Left renal cortex interstitium (tissue), 4 donors: ENCODE data around the gene CNN2. TPM values are rescaled to one million over a fixed set of nuclear protein-coding genes. Genes with fewer than 3 reads are reported as not detected.
"Not testable (repeated sequence)": the region's sequence is repeated elsewhere in the genome, so short reads cannot be mapped to it uniquely, and the experiment has no call there.

ENCODE experiments used
- DNase-seq, 4 donors: peaks; one replicate each; pipeline ENCODE4 v3.0.0-alpha.2; 2013; ENCODE audit warnings: low read depth in 4 of 4, low spot score in 2 of 4, missing footprints in 1 of 4
- polyA plus RNA-seq, 4 donors: library from polyadenylated mRNA; unstranded; fragments of 120-200 nt; gene quantifications; one replicate each; pipeline ENCODE4 v1.2.1, GENCODE V29; 2013; ENCODE audit not compliant: insufficient read length in 4 of 4

CNN2 gene
- polyA plus RNA-seq, 4 donors, result 163 to 215 (median 186) TPM

DNA sequence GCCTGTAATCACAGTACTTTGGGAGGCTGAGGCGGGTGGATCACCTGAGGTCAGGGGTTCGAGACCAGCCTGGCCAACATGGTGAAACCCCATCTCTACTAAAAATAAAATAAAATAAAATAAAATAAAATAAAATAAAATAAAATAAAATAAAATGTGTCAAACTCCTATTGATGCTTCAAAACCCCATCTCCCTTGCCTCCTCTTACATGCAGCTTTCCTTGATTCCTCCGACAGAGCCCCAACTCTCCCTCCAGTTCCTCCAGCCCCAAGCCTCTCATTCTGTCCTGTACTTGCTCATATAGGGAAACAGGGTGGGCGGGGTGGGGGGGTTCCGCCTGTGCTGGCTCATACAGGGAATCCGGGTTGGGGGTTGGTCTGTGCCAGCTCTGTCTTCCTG, 1.3 kb upstream of the CNN2 start:
- not testable (repeated sequence) for DNase-seq

DNA sequence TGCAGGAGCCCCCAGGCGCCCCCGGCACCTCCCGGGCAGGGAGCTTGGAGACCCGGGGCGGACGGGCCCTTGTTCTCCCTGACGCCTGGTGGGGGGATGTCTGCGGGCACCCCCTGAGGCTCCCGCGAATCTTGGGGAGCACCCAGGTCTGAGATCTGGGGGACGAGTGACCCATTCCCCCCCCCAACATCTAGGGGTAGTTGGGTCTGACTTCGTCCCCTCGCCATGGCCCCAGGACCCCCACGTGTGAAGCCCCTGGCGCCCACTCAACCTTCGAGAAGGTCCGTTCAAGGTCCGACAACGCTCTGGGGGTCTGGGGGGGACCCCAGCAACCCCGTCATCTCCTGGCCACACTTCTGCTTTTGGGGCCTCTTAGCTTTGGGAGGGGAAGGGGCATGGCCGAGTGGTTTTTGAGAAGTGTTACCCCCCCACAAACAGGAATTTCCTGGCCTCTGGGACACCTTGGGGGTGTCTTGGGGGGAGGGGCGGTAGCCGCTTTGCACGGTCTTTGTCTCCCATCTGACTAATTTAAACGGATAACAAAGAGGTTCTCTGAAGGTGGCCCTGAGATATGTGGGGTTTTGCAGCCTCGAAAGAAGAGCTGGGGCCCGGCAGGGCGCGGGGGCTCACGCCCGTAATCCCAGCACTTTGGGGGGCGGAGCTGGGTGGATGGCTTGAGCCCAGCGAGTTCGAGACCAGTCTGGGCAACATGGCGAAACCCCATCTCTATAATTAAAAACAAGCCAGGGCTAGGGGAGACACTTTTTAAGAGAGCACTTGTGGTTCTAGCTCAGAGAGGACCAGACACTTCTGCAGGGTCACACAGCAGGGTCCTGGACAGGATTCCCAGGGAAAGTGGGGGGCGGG, 608 bp downstream of the CNN2 start:
- no peak for DNase-seq

DNA sequence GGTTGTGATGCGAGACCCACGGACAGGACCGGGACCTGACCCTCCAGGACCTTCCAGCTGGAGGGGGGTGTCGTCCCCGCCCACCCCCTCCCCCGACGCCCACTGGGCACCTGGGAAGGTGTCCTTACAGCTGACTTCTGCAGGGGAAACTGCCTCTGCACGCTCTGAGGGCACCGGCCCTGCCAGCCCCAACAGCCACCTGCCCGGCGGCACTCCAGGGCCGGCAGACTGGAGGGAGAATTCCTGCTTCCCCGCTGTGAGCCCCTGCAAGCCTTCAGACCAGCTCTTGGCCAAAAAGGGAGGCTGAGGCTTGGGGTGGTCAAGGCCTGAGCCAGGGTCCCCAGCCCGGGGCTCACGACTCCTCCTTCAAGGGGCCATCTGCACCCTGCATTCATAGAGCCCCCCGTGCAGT, 1.2 kb downstream of the CNN2 start:
- DNase-seq, result no peak

DNA sequence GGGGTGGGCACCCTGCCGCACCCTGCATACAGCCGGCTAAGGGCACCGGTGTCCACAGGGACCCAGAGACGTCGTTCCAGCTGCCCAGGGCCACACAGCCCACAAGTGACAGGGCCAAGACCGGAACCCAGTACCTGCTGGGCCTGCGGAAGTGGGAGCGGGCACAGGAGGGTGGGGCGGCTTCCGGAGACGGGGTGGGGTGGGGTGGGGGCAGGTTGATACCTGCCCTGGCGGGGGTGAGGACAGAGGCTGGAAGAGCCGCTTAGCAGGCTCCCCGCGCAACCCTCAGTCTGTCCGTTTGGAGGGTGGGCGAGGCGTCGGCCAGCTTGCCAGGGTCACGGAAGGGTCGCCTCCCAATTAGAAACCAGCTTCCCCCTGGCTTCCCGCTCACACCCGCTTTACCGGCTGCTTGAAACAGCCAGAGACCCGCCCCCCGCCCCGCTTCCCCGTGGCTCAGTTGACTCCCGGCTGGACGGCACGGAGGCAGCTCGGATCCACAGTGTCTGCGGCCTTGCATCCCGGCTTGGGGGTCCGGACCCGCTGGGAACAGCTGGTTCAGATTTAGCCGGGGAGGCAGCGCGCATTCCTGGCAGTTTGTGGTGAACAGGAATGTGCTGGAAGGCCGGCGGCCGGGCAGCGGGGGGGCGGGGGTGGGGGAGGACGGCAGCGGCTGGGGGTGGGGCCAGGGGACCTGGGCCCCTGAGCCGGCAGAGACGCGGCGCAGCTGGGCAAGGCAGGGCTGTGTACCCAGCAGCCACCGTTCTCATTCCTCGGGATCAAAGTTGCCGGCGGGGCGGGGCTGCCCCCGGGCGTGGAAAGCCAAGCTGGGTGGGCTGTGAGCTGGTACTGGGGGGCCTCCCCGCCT, 1.9 kb downstream of the CNN2 start:
- peak in 2 of 4 donors; percentile 75 to 78 for DNase-seq

DNA sequence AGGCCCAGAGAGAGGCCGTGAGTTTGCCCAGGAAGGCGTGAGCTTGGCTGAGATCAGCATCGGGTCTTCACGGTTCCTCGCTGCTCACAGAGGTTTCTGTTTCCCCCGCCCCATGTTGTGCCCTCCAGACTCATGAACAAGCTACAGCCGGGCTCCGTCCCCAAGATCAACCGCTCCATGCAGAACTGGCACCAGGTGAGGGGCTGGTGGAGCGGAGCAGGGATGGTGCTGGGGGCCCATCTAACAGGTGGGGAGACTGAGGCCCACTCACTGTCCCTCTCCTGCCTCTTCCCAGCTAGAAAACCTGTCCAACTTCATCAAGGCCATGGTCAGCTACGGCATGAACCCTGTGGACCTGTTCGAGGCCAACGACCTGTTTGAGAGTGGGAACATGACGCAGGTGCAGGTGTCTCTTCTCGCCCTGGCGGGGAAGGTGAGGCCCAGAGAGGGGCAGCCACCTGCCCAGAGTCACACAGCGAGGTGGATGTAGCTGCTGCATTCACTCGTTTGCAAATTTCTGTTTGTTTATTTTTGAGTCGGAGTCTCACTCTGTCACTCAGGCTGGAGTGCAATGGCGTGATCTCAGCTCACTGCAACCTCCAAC, 6.0 kb downstream of the CNN2 start:
- no peak for DNase-seq

DNA sequence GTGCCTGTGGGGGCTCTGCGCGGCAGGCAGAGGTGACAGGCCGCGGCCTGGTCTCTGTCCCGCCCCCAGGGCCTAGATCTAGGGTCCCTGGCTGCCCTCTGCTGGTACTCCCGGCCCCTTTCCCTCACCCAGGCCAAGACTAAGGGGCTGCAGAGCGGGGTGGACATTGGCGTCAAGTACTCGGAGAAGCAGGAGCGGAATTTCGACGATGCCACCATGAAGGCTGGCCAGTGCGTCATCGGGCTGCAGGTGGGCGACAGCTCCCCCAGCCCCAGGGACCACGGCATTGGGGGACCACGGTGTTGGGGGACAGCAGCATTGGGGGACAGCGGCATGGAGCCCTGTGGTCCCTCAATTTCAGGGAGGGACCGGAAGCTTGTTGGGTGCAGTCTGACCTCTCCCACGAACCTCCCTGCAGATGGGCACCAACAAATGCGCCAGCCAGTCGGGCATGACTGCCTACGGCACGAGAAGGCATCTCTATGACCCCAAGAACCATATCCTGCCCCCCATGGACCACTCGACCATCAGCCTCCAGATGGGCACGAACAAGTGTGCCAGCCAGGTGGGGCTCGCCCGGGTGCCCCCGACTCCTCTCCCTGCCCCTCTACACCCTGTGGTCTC, 9.7 kb downstream of the CNN2 start:
- no peak for DNase-seq

DNA sequence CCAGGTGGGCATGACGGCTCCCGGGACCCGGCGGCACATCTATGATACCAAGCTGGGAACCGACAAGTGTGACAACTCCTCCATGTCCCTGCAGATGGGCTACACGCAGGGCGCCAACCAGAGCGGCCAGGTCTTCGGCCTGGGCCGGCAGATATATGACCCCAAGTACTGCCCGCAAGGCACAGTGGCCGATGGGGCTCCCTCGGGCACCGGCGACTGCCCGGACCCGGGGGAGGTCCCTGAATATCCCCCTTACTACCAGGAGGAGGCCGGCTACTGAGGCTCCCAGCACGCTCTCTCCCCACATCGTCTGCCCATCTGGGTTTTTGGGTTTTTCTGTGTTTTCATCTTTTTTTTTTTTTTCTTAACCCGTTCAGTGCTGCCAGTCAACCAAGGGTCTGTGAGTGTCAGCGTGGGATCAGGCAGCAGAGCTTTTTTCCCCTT, 11.2 kb downstream of the CNN2 start:
- no peak for DNase-seq

DNA sequence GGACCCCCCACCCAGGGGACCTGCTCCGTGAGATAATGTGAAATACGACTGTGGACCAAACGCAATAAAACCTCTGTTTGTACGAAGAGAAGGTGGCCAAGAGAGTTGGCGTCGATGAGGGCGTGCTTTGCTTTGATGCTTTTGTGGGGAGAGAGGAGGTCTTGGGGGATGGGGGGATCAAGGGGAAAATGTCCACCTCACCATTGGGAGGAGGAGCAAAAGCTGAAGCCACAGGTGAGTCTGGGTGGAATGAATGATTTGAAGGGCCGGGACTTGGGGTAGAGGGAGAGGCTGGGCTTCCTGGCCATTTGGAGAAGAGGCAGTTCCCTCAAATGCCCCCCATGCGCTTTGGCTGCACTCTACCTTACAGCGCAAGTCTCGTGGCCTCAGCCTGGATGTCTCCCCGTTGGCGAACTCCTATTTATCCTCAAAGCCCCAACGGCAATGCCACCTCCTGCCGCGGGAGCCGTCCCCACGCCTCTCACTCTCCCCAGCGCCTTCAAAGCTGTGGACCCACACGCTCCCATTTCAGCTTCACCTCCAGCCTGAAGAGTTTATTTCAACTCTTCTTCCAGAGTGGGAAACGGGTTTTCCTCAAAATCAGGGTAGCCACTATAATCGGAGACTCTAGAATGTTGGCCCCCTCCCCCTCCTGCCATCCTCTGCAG, 12.7 kb downstream of the CNN2 start:
- DNase-seq, result no peak

DNA sequence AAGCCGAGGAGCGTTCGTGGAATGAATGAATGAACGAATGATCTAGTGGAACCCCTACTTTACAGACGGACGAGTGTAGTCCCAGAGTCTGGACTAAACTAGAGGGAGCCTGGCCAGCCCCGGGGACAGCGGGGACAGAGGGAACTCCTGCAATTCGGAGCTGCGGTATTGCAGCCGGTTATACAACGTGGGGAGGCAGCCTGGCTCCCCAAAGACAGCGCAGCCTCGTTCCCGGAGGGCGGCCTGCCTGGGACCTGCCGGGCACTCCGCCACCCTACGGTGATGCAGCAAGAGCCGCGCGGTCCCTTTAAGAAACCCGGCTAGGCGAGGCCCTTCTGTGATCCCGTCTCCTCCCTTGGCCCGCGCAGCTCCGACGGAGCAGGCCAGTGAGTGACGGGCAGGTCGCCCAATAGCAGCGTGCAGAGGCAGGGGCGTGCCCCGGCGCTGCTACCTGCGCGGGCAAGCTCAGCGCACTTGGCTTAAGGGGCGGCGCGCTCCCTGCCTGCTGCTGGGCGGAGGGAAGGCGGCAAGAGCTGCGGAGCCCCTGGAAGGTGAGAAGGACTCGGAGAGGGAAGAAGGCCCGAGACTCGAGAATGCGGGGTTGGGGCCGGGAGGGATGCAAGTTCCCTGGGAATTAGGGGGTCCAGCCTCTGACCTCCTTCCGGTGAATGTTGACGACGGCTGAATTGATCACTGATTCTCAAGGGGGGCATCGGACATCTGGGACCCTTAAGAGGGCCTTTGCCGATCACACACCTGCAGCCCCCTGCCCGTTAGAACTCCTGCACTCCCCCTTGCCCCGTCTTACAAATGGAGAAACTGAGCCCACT, 13.5 kb downstream of the CNN2 start, which contains the start of gene ABCA7:
Gene ABCA7 (plus strand): TSS at position 462 of the 830 bp plus-strand sequence. CDS start 1,255 bp downstream, outside the sequence.
- DNase-seq, result peak; percentile 83 to 94 (median 91)

DNA sequence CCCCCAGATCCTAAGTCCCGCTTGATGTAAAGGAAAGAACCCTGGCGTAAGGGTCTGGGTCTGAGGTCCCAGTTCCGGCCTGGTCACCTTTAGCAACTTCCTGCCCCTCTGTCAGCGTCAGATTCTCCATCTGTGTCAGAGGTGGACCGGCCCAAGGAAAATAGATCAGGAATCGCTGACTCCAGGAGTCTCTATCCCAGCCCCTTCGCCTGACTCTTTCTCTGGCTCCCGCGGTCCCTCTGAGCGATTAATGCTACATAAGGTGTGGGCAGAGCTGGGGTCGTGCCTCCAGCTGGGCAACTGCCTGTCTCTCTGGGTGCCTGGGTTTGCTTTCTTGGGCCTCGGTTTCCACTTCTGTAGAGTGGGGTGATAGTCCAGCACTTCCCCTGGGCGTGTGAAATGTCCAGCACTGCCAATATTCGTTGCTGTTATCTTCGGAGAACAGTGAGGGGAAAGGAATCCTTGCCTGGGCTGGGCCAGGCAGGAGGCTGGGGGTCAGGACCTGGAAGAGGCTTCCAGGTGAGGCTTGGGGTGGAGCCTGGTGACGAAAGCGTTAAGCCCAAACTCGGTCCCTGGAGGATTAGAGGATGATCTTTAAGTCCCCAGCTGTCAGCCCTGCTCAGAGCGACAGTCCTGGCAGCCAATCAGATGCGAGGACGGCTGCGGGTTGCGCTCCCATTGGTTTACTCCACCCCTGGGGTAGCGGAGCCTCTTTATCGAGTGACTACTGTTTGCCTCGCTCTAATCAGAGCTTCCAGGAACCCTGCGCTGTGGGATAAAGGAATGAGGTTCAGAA, 14.3 kb downstream of the CNN2 start:
- peak in 1 of 4 donors; percentile 80 for DNase-seq

DNA sequence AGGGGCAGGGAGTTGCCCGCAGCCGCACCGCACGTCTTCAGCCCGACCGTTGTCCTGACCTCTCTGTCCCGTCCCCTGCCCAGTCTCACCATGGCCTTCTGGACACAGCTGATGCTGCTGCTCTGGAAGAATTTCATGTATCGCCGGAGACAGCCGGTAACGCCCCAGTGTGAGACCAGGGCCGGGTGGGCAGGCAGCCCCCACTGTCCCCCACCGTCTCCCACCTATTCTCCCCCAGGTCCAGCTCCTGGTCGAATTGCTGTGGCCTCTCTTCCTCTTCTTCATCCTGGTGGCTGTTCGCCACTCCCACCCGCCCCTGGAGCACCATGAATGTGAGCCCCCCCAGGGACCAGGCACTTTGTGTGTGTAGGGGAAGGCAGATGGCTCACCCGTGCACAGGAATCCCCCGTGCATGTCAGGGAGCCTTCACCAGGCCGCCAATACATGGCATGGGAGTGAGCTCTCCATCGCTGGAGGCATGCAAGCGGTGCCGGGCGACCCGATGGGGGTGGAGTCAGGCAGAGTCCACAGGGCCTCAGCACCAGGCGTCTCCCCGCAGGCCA, 14.9 kb downstream of the CNN2 start:
- no peak for DNase-seq

DNA sequence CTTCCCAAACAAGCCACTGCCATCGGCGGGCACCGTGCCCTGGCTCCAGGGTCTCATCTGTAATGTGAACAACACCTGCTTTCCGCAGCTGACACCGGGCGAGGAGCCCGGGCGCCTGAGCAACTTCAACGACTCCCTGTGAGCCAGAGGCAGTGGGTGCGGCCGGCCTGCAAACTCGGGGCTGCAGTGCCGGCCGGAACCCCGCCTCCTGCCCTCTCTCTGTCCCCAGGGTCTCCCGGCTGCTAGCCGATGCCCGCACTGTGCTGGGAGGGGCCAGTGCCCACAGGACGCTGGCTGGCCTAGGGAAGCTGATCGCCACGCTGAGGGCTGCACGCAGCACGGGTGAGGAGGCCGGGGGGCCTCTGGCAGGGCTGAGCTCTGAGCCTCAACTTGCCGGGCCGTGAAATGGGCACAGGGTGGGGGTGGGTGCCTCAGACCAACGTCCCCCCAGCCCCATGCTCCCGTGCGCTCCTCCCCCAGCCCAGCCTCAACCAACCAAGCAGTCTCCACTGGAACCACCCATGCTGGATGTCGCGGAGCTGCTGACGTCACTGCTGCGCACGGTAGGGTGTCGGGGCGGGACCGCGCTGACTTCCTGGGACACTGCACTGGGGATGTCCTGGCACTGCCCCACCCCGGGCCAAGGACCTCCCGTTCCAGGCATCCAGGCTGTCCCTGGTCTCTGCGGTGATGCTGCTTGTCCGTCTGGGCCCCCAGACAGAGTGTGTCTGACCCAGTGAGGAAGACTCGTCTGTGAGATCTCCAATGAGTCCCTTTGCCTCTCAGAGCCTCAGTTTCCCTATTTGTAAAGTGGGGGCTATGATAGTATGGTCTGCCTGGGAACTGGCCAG, 15.7 kb downstream of the CNN2 start:
- no peak for DNase-seq

DNA sequence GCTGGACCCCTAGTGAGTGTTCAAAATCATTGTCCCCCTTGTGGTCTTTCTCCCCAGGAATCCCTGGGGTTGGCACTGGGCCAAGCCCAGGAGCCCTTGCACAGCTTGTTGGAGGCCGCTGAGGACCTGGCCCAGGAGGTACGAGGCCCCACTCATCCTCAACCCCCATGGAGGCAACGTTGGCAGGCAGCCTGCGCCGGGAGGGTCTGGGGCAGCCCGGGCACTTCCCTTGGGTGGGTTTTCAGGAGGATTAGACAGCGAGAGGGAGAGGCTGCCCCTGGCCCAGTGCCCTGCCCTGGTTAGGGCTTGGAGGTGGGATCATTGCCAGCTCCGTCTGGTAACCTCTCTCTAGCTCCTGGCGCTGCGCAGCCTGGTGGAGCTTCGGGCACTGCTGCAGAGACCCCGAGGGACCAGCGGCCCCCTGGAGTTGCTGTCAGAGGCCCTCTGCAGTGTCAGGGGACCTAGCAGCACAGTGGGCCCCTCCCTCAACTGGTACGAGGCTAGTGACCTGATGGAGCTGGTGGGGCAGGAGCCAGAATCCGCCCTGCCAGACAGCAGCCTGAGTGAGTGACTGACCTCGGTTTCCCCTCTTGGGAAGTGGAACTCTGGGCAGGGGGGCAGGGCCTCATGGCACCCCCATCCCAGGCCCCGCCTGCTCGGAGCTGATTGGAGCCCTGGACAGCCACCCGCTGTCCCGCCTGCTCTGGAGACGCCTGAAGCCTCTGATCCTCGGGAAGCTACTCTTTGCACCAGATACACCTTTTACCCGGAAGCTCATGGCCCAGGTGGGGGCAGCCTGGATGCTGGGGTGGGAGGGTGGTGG, 16.5 kb downstream of the CNN2 start:
- no peak for DNase-seq

DNA sequence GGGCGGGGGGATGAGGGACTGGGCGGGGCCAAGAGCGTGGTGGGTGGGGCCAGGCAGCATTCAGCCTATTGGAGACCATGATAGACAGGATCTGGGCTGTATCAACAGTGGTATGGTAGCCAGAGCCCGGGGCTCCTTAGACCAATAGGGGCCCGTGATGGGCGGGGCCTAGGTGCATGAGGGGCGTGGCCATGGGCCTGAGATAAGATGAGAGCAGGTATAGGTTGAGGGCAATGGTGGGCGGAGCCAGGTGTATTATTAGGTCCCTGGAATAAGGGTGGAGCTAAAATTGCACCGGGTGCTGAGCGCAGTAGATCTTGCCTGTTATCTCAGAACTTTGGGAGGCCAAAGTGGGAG, 18.8 kb downstream of the CNN2 start:
- no peak for DNase-seq

DNA sequence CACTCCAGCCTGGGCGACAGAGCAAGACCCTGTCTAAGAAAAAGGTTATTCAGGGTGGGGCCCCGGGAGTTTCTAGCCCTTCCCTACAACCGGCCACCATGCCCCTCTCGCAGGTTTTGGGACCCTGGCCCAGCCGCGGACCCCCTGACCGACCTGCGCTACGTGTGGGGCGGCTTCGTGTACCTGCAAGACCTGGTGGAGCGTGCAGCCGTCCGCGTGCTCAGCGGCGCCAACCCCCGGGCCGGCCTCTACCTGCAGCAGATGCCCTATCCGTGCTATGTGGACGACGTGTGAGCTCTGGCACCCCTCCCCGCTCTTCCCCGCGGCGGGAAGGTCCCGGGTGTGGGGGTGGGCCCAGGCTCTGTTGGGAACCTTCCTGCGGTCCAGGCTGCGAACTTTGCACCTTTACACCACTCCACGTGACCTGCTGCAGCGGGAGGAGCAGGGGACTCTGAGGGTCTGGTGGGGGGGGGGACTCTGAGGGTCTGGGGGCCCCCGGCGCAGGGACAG, 19.8 kb downstream of the CNN2 start:
- DNase-seq, result no peak
